GM19239 (cell line): ENCODE data around the gene SORCS2.

Experiments
- DNase-seq: peaks from one replicate; pipeline ENCODE4 v3.0.0; 2011; ENCODE audit warnings: low spot score; ENCODE audit not compliant: insufficient read length
- FAIRE-seq: peaks from 2 replicates; lab custom pipeline; 2011; peaks lifted over from hg19 to GRCh38; lab: Jason Lieb, UNC

SORCS2 gene

DNA sequence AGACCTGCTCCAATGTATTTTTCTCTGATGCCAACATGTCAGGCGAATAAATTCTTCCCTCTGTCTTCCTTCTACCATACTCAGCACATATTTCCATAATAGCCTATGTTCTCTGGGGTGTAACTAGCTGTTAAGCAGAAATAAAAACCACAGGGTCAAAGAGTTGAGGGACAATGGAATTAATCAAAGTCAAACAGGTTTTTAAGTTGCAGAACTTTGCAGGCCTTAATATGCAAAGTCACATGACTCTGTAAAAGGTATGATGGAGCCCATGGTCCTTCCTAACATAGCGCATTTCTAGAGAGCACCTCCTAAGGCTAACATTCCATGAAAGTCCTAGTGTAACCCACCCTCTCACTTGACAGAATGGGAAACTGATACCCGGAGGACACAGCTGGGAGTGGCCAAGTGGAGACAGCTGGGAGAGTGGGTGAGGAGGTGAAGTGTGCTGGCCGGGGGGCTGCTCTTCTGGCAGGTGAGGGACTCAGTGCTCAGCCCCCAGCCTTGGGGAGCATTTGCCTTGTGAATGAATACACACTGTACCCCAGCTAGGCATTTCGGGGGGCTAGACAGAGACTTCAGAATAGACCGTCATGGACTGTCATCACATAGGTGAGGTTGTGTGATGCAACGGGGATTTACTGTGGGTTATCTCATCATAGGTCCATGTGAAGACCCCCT, 8.4 kb upstream of the SORCS2 start:
- DNase-seq (no peak), FAIRE-seq (no peak)

DNA sequence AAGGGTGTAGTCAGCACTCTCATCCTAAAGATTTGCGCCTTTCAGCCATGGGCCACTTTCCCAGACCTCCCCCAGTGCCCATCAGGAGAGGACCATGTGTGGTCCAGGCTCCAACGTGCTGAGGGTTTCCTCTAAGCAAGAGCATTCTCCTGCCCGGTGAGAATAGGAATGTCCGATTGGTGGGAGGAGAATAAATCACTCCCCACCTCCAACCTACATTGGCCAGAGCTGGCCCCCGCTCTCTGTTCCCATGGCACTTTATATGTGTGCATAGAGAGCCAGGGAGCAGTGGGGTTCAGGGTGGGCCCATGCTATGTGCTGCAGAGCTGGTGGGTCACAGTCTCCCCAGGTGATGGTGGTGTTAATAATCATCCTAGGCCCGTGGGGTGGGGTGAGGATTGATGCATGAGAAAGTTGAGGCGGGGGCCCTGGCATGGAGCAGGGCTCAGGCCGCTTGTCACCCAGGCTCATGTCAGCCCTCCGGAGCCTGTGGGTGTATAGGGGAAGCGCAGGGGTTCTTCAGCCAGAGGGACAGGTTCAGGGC, 6.8 kb upstream of the SORCS2 start:
- DNase-seq (no peak), FAIRE-seq (no peak)

DNA sequence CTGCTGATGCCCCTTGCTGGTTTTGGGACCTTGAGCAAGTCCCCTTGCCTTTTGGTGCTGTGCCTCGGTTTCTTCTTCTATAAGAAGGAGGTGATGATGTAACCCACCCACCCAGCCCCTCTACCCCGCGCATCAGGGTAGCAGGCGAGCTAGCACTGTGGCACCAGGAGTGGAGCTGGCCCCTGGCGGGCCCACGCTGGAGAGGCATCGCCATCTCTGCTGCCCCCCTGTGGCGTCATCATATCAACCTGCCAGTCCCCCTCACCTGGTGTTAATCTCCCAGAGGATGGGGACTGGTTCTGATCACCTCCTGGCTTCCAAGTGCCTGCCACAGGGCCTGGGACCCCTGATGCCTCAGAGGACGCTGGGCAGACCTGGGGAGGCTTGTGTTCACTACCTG, 6.3 kb upstream of the SORCS2 start:
- FAIRE-seq (no peak), DNase-seq (no peak)

DNA sequence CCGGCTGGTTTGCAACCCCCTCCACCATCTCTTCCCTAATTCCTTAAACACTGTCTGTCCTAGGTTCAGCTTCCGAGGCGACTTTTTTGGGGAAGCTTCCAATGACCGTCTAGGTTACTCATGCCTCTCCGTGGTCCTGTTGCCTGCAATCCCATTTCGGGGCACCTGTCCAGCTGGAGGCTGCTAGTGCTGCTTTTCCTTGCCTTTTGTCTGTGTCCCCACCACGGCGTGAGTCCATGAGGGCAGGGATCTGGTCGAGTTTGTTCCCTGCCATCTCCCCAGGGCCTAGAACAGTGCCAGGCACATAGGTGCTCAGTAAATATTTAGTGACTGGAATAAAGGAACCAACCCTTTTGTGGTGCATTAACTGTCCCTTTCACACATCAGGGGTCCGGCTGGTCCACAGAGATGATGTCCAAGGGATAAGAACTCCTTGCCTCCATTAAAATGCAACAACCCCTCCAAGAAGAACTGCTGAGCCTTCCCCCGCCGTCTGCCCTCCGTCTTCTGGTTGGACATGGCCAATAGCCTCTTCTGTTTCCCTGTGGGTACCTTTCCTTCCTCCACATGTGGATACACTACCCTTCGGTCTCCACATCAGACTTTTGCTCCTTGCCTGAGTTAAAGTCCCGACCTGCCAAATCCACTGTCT, 5.7 kb upstream of the SORCS2 start:
- FAIRE-seq, result no peak
- no peak for DNase-seq

DNA sequence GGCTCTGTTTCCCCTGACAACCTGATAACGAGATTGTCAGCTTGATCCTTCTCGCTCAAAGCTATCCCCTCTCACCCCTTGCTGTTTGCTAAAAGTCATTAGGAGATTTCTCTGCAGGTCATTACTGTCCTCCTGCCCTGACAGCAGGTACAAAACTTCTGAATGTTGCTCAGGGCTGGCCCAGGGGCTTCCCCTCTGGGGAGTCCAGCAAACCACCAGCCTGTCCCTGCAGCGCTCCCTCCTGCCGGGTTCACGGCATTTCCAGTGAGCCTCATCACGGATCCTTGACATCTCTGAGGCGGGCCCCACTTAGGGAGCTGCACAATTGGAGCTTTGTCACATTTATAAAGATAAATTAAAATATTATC, 5.2 kb upstream of the SORCS2 start:
- no peak for FAIRE-seq
- DNase-seq, result no peak

DNA sequence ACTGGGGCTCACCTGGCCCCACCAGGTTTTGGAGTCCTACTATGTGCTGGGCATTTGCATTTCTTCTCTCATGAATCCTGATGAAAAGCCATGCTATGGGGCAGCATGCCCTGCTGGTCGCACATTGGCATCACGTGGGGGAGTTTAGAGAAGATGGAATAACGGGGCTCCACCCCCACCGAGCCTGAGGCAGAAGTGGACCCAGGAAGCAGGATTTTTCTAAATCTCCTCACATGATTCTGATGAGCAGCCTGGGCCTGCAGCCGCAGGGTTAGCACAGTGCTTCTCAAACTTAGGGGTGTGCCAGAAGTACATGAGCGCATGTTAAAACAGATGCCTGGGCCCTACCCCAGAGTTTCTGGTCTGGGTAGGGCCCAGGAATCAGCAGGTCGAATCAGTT, 4.6 kb upstream of the SORCS2 start:
- no peak for FAIRE-seq
- DNase-seq, result no peak

DNA sequence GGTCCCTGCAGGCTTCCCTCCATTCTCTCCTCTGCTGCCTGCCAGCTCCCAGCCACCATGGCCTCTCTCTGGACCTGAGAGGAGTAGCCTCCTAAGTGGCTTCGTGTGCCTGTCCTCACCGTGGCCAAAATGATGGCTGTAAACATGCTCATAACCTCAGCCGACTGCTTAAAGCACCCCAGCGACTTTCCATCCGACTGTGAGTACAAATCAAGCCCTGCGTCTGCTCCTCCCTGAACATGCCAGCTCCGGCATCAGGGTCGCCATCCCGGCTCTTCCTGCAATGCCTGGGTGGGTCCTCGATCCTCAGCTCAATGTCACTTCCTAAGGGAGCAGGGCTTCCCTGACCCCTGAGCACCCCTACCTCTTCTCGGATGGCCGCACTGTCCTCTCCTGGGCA, 3.3 kb upstream of the SORCS2 start:
- DNase-seq (no peak), FAIRE-seq (no peak)

DNA sequence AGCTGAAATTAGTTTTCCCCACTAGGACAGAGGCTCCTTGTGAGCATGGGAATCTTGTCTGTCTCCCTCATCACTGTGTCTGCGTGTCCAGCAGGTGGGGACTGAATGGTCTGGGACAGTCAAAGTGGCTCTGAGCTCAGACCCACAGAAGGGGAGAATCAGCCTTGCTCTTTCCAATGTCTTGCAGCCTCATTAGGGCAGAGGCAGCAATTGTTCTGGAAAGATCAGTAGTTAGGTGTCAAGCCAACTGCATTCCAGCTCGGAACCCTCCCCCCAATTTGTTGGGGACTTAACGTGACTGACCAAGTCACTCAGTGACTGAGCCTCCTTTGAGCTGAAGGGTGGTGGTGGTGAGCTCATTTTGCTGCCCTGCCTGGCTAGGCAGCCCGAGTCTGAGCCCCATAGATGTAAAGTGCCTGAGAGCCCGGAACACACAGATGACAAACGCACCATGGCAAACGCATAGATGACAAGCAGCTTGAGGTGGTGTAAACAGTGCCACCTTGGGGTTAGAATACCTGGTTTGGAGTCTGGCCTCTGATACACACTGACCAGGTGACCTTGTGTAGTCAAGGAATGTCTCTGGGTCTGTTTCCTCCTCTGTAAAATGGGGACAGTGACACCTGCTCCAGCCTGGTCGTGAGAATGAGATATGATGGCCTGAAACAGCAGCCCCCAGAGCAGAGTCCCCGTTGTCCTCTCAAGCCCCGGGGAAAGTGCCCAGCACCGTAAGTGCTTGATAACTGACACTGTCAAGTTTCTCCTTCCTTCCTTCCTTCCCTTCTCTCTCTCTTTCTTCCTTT, 2.7 kb upstream of the SORCS2 start:
- DNase-seq (no peak), FAIRE-seq (no peak)

DNA sequence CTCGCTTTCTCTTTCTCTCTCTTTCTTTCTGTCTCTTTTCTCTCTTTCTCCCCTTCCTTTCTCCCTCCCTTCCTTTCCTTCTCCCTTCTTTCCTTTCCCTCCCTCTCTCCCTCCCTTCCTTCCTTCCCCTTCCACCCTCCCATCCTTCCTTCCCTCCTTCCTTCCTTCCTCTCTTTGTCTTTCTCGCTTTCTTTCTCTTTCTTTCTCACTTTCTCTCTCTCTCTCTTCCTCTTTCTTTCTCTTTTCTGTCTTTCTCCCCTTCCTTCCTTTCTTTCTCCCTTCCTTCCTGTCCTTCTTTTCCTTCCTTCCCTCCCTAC, 2.1 kb upstream of the SORCS2 start:
- DNase-seq (no peak), FAIRE-seq (no peak)

DNA sequence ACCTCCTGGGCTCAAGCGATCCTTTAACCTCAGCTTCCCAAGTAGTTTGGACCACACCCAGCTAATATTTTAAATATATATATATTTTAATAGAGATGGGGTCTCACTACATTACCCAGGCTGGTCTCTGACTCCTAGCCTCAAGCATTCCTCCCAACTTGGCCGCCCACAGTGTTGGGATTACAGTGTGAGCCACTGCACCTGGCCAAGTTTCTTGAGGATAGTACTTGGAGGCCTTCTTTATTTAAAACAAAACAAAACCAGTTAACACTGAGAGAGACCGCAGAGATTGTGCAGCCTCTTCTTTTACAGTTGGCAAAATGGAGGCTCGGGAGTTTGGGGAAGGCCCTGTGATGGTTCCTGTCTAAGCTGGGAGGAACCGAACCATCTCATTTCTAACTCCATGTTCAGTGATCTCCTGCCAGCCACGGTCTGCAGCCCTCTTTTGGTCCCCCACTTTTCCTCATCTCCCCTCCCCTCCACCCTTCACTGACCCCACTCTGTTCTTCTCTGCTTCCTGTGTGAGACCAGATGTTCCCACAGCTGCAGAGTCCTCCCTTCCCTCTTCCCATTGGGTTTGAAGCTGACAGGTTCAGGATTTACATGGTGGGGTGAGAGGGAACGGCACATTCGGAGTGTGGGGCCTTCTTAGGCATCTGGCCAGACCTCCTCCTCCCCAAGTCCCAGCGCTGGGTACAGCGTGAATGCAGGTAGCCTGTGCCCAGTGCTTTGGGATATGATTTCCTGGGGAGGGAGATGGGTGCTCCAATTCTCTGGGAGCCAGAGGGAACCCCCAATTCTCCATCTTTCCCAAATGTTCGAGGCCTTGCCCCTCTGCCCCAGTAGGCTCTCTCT, 1.4 kb upstream of the SORCS2 start:
- DNase-seq, result no peak
- FAIRE-seq, result no peak

DNA sequence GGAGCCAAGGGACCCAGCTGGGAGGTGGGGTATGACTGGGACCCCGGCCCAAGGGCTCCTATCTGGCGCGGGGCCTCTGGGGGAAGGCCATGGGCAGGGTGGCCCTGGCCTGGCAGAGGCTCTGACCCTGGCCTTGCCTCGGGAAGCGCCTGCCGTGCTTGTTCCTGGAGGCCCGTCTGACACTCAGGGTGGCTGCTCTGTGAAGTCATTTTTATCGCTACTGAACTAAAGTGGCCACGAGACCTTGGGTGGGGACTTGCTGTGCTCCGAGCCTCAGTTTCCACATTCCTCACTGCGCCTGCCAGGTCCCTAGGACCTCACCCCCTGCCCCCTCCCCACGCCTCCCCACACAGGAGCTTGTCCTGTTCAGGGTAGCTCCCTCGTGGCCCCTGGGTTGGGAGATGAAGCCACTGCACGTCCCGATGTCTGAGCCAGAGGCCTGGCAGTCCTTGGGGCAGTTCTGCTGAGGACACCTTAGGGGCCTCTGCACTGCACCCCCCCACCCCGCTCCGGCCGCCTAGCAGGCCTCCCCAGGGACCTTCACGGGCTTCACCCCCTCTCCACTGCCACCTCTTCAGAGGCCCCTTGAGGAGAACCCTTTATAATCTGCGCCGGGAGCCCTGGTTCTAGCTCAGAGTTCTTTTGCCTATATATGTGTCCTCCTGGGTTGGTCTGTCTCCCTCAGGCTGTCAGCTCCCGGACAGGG, 639 bp upstream of the SORCS2 start:
- FAIRE-seq (no peak), DNase-seq (no peak)

DNA sequence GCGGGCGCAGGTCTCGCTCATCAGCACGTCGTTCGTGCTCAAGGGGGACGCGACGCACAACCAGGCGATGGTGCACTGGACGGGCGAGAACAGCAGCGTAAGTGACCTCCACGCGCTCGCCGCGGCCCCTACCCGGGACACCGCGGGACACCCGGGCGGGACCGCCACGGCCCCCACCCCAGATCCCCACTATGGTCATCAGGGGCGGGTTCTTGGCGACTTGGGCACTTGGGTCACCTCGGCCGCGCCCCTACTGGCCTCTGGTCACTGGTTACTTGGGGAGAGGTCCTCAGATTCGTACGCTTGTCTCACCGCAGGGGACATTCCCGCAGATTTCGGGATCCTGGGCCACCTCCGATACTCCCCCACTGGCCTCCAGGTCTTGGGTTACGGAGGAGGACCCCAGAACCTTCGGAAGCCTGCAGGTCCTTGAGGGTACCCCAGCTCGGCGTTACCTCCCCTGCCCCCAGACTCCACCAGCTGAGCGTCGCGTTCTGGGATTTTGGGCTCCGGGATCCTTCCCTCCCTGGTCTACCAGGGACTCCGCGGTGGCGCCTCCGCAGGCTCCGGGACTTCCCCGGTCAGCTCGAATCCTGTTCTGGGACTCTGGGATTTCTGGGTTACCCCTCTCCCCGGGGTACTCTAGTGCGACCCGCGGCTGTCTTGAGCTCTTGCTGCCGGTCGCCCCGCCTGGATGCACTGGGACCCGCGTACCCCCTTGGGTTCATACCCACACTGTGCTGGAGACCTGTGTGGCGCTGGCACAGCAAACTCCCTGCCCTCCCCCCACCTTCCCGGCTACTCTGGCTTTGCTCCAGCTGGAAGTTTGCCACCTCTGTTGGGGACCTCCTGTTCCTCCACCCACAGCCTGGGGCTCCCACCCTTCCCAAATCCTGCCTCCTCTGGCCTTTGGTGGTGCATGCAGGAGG, 956 bp downstream of the SORCS2 start:
- no peak for DNase-seq

DNA sequence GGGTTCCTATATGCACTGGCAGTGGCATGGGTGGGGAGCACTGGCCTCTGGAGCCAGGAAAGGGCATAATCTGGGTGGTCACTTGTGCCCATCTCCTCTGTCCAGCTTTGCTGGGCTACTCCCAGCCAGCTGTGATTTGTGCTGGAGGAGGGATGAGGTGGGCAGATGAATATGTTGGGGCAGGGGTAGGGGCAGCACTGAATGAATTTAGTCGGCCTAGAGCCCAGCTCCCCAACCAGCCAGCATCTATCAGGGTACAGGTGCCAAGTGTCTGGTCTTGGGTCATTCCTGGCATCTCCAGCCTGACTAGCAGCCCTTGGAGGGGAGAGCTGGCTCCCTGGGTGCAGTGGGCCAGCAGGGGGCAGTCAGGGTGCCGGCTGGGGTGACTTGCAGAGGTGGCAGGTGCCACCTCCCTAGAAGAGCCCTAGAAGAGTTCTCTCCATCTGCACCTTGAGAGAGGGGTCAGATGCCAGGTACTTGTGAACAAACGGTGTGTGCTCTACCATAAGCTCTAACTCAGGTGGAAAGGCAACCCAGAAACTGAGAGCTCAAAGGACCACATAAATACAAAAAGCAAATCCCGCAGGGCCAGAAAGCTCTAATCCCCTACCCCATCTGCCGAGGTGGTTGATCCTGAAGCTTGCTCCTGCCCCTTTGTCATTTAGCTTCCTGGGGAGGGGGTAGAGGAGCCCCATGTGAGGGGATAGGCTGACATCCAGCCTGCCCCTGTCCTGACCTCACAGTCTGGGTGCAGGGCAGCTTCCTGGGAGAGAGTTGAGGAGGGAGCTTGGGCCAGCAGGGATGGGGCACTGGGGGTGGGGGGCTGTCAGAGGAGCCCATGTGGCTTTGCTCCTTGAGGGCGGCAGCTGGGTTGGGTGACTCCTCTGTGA, 2.2 kb downstream of the SORCS2 start:
- no peak for FAIRE-seq
- DNase-seq, result no peak

More for the DNA sequence above, 956 bp downstream of the SORCS2 start:
- no peak for FAIRE-seq

DNA sequence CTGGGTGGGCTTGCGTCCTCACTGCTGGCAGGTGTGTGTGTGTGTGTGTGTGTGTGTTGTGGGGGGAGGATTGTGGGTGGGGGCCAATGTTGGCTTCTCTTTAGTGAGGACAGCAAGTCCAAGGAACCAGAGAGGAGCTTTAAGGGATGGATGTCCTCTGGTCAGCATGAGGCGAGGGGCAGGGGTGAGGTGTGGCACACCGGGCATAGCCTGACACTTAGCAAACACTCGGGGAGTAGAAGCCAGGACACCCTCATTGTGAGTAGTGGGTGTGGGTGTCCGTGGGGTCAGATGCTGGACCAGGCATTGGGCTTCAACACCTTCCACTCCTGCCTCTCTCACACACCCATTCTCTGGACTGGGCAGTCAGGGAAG, 2.8 kb downstream of the SORCS2 start:
- no peak for DNase-seq
- no peak for FAIRE-seq

DNA sequence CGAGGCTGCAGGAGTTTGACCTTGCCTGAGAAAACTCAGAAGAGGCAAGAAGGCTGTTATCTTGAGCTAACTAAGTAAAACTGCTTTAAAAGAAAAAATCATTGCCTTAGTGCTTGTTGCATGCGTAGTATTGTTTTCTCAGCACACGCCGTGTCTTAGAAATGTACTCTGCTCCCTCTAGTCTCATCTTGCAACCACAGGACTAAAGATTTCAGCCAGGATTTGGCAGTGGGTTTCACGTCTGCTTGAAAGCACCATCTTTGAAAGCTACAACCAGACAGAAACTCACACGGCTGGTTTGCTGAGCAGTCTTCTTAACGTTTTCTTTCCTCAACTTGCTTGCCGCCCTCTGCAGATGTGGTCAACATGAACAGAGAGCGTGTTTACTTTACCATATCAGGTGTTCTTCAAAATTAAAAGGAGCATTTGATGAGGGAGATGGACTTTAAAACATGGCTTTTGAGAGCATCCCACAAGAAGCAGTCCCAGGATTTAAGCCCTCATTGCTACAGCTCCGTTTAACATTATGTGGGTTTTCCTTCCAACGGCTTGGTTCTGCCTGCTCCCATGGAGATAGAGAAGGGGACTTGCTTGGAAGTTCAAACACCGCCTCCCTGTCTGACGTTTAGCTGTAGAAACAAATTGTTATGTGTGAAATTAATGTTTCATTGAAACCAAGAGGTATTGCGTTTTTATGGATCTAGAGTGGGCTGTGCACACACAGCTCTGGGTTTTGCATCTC, 3.4 kb downstream of the SORCS2 start:
- DNase-seq, result no peak
- no peak for FAIRE-seq

DNA sequence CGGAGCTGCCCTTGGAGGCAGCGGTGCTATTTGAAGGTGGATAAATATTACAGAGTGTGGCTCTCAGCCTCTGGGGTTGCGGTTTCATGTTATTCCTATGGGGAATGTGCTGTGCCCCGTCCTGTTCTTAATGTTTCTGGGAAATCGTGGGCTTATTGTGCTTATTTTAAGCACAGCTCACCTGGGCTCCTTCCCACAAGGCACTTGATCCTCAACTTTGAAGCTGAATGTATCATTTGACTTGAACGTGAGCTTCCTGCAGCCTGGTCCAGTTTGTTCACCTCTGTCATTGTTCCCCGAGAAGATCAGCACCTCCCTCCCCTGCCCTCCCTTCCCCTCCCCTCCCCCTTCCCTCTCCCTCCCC, 3.9 kb downstream of the SORCS2 start:
- DNase-seq (no peak), FAIRE-seq (no peak)

DNA sequence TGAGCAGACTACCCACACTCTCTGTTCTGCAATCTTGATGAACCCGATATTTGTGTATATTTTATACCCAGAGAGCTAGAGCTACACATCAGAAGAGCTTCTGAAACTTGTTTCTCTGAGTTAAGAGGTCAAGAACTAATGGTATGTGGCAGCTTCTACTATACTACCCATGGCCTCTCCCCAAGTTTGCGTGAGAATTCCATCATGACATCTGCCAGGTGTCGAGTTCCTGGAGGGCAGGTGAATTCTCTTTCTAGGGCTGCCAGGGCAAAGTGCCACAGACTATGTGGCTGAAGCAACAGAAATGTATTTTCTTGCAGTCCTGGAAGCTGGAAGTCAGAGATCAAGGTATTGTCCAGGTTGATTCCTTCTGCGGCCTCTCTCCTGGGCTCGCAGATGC, 4.4 kb downstream of the SORCS2 start:
- no peak for DNase-seq
- no peak for FAIRE-seq
